22Rv1 (cell line): ENCODE data around the gene NDUFAF3.

Source experiments
- H3K27ac ChIP-seq: fragments of 450-650 bp; 2 replicates; pipeline ENCODE4 v1.5.1; 2017
- CTCF ChIP-seq: fragments of 450-650 bp; IDR thresholded peaks from 2 replicates; pipeline ENCODE4 v1.5.1; 2017; ENCODE audit warnings: mild to moderate bottlenecking
- ZFX ChIP-seq: fragments of 450-650 bp; IDR thresholded peaks from 2 replicates; pipeline ENCODE4 v1.6.1; 2017; ENCODE audit warnings: antibody characterized with exemption, borderline replicate concordance

Gene NDUFAF3

GRCh38 chr3:49021813-49022687 lies at the start of gene NDUFAF3:
NDUFAF3 (plus strand) TSS chr3:49022121; CDS start chr3:49022145, 24 bp downstream.
- TF ChIP-seq CTCF (peak; percentile 97), ZFX (no peak)
- peak within 1 kb of the TSS; percentile 98 for H3K27ac ChIP-seq

DNA sequence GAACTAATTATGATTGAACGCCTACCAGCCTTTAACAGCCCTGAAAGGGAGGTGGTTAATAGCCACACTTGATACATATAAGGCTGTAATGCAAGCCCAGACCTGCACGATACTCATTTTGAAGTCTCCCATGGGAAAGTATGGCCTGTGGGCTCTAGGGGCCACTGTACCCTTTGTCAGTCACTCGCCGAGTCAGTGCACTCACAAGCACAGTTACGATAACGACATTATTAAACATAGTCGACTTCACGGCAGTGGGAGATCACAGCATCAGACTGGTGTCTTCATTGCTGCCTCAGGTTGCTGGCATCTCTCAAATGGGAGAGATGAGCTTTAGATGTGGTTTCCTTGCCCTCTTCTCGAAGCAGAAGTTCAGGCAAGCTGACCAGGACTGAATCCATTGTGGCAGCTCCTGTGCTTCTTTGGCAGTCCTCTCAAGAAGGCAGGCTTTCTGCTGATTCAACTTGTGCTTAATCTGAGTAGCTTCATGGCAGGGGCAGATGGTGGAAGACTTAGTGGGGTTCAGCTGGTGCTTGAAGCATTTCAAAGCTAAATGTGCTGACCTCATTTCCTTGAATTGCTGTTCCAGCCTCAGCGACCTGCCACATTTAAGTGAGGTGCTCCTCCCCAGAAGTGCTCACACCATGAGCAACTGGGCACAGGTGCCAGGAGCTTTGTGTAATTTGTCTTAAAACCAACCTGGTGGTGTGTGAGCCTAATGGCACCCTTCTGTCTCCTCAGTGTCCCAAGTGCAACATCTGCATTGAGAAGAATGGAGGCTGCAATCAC lies 47.7 kb upstream of the NDUFAF3 start:
- no peak for TF ChIP-seq CTCF
- TF ChIP-seq ZFX, result no peak
- no peak overlapping the region for H3K27ac ChIP-seq

- no peak overlapping the region; the same call in 1 of the 2 replicates for H3K27ac ChIP-seq
- TF ChIP-seq CTCF, result no peak
- no peak for TF ChIP-seq ZFX
Measured at GRCh38 chr3:48979451-48979850, 42.5 kb upstream of the NDUFAF3 start.

DNA sequence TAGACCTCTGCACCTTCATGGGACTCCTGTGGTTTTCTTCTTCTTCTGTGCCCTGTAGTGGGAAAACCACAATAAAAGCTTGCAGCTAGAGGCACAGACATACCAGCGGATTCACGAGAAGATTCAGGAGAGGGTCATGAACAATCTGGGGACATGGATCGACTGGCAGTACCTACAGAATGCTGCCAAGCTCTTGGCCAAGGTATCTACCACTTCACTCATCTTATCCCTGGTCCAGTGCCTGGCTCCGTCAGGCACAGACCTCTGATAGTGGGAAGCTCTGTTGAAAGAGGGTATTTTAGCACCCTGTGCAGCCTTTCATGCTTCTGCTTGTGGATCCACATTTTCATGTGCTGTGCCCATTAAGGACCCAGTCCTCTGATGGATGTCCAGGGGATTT lies 41.6 kb upstream of the NDUFAF3 start:
- H3K27ac ChIP-seq, result no peak overlapping the region; the same call in 1 of the 2 replicates
- TF ChIP-seq CTCF (no peak), ZFX (no peak)

- TF ChIP-seq CTCF (no peak), ZFX (no peak)
- no peak overlapping the region for H3K27ac ChIP-seq
Measured at GRCh38 chr3:48982016-48982415, 39.9 kb upstream of the NDUFAF3 start.

GRCh38 chr3:48982686-48983085 lies 39.2 kb upstream of the NDUFAF3 start:
- no peak overlapping the region for H3K27ac ChIP-seq
- no peak for TF ChIP-seq CTCF

DNA sequence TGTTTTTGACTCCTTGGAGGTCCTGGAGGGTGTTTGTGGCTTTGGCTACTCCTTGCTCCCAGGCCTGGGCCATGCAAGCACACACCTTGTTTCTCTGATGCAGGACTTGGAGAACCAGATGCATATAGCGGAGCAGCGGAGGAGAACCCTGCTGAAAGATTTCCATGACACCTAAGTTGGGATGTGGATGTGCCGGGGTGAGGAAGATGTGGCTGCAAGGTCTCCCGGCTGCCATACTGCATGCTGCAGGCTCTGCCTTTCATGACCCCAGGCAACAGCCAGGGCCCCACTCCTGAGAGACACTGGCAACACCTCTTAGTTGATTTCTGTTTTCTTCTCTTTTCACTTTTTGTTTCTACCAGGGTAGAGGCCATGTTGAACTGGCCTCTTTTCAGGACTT lies 38.8 kb upstream of the NDUFAF3 start:
- no peak overlapping the region for H3K27ac ChIP-seq

More for the DNA sequence above, 38.8 kb upstream of the NDUFAF3 start:
- TF ChIP-seq ZFX, result no peak
- no peak for TF ChIP-seq CTCF
